Naive thymus-derived CD4-positive, alpha-beta T cell (primary cell): ENCODE data around the gene MTCH1. TPM values are rescaled to one million over a fixed set of nuclear protein-coding genes. Genes with fewer than 3 reads are reported as not detected.
A peak's percentile ranks its signal among the peaks of the same experiment; 100 is the strongest.

Experiments used
- ATAC-seq: fragments of 150-1000 bp; cut with Tn5 transposase; 2 replicates; pipeline ENCODE4 v1.10.0; 2021; ENCODE audit warnings: mild to moderate bottlenecking, moderate library complexity
- CTCF ChIA-PET: fragments of 350-600 bp; sonication (Branson Sonifier 250); formaldehyde crosslinking; loops from one replicate; lab custom pipeline; 2021; ENCODE audit warnings: antibody characterized with exemption; lab: Charles Lee
- POLR2A ChIA-PET: fragments of 350-600 bp; sonication (Branson Sonifier 250); formaldehyde crosslinking; loops from one replicate; lab custom pipeline; 2021; ENCODE audit warnings: antibody characterized with exemption, inconsistent platforms; lab: Charles Lee
- DNase-seq, 9 donors: peaks; one replicate each; pipeline versions ENCODE4 v3.0.0 to v3.0.0-alpha.2; 2020 to 2022; ENCODE audit warnings: mixed read lengths in 1 of 9
- H3K27ac ChIP-seq: one replicate; pipeline ENCODE4 v1.7.0; 2013; ENCODE audit warnings: mild to moderate bottlenecking, low read depth, low read length, moderate library complexity
- H3K27me3 ChIP-seq, 2 donors: one replicate each; pipeline ENCODE4 v1.7.0; 2013; ENCODE audit warnings: low read length in 2 of 2, mild to moderate bottlenecking in 2 of 2, moderate library complexity in 2 of 2; ENCODE audit not compliant: control insufficient read depth in 2 of 2, insufficient read depth in 2 of 2
- H3K36me3 ChIP-seq, 3 experiments: 1 replicate in 2 of 3; 2 replicates in 1 of 3; pipeline ENCODE4 v1.7.0; 2013; ENCODE audit warnings: low read length in 3 of 3, mild to moderate bottlenecking in 3 of 3, moderate library complexity in 1 of 3; ENCODE audit not compliant: insufficient read depth in 3 of 3, control insufficient read depth in 2 of 3
- H3K4me1 ChIP-seq, 2 donors: one replicate each; pipeline ENCODE4 v1.7.0; 2013; ENCODE audit warnings: low read length in 2 of 2, mild to moderate bottlenecking in 2 of 2, moderate library complexity in 1 of 2; ENCODE audit not compliant: control insufficient read depth in 2 of 2, insufficient read depth in 2 of 2
- H3K4me3 ChIP-seq: 2 replicates; pipeline ENCODE4 v1.7.0; 2013; ENCODE audit warnings: mild to moderate bottlenecking, low read length
- H3K9me3 ChIP-seq, 3 experiments: 1 replicate in 2 of 3; 2 replicates in 1 of 3; pipeline ENCODE4 v1.7.0; 2013; ENCODE audit warnings: low read length in 3 of 3; ENCODE audit not compliant: control insufficient read depth in 2 of 3
- H3K27ac Mint-ChIP-seq, 9 donors: one replicate each; pipeline ENCODE4 v1.8.0; 2020 to 2022; ENCODE audit warnings: mixed read lengths in 9 of 9, mild to moderate bottlenecking in 8 of 9, moderate library complexity in 5 of 9, inconsistent platforms in 2 of 9
- H3K27me3 Mint-ChIP-seq, 5 donors: one replicate each; pipeline ENCODE4 v1.8.0; 2021 to 2022; ENCODE audit warnings: mixed read lengths in 5 of 5, mild to moderate bottlenecking in 1 of 5
- H3K36me3 Mint-ChIP-seq, 5 donors: one replicate each; pipeline ENCODE4 v1.8.0; 2020 to 2022; ENCODE audit warnings: mixed read lengths in 5 of 5, mild to moderate bottlenecking in 3 of 5, inconsistent platforms in 1 of 5
- H3K4me1 Mint-ChIP-seq, 7 donors: one replicate each; pipeline ENCODE4 v1.8.0; 2020 to 2022; ENCODE audit warnings: mixed read lengths in 7 of 7, mild to moderate bottlenecking in 3 of 7, inconsistent platforms in 1 of 7
- H3K4me3 Mint-ChIP-seq, 10 donors: one replicate each; pipeline ENCODE4 v1.8.0; 2020 to 2022; ENCODE audit warnings: mild to moderate bottlenecking in 10 of 10, mixed read lengths in 10 of 10, moderate library complexity in 6 of 10, inconsistent platforms in 2 of 10
- H3K9me3 Mint-ChIP-seq, 11 donors: one replicate each; pipeline ENCODE4 v1.8.0; 2020 to 2022; ENCODE audit warnings: mixed read lengths in 11 of 11, mild to moderate bottlenecking in 4 of 11, inconsistent platforms in 1 of 11, moderate library complexity in 1 of 11
- intact Hi-C, 2 donors: fragments of 100-400 bp; cut with micrococcal nuclease; formaldehyde crosslinking; loops; one replicate each; pipeline ENCODE4 v1.15.1; 2023
- polyA plus RNA-seq, 2 donors: library from polyadenylated mRNA; unstranded; fragments of 300-500 nt; fragmentation: Illumina TruSeq; gene quantifications; one replicate each; pipeline ENCODE4 v1.2.3, GENCODE V29; 2021
- total RNA-seq, 6 experiments: library from RNA in 5 of 6; stranded (reverse) in 5 of 6; gene quantifications; 1 replicate in 5 of 6; 2 replicates in 1 of 6; pipeline ENCODE4 v1.2.3 and lab custom pipeline; 2021 to 2026

The MTCH1 gene
- total and polyA plus RNA-seq, 7 experiments from 2014 or later, result 75.2 to 198 (median 130) TPM

GRCh38 chr6:36937896-36938295 lies 48.1 kb downstream of the MTCH1 start:
- intact Hi-C loops, result no loop called here
- H3K27ac Mint-ChIP-seq, result peak overlapping the region in 1 of 9 donors; percentile 59
- no peak overlapping the region for H3K4me3 Mint-ChIP-seq
- DNase-seq (no peak), ATAC-seq (no peak)
- no peaks in the 10 kb centered on the region for H3K4me1 ChIP-seq
- H3K36me3 ChIP-seq, result no peaks in the 10 kb centered on the region
- H3K4me3 ChIP-seq, result no peak overlapping the region
- H3K36me3 Mint-ChIP-seq, result peaks cover 0 to 4% (median 0%) of the 10 kb centered on the region in 5 donors
- peaks cover 4 to 34% (median 10%) of the 10 kb centered on the region in 5 donors for H3K27me3 Mint-ChIP-seq
- POLR2A ChIA-PET, result interaction anchor here (1.1 kb wide), 1 partner anchor 8 kb away, joined by 3 read pairs; no protein-coding TSS in a partner anchor
- no peaks in the 10 kb centered on the region for H3K27me3 ChIP-seq
- CTCF ChIA-PET, result no interaction called here
- H3K4me1 Mint-ChIP-seq, result peaks cover 0 to 11% (median 0%) of the 10 kb centered on the region in 7 donors
- peaks cover 0 to 1% (median 0%) of the 10 kb centered on the region in 11 donors for H3K9me3 Mint-ChIP-seq
- H3K27ac ChIP-seq, result no peak overlapping the region
- no peaks in the 10 kb centered on the region for H3K9me3 ChIP-seq

GRCh38 chr6:36936824-36937223 lies 49.2 kb downstream of the MTCH1 start:
- Histone ChIP-seq H3K27me3 (no peaks in the 10 kb centered on the region), H3K9me3 (no peaks in the 10 kb centered on the region), H3K4me1 (no peaks in the 10 kb centered on the region), H3K27ac (no peak overlapping the region), H3K4me3 (no peak overlapping the region), H3K36me3 (no peaks in the 10 kb centered on the region)
- ATAC-seq (no peak), DNase-seq (no peak)
- Mint-ChIP-seq H3K27ac (no peak overlapping the region), H3K9me3 (peaks cover 0 to 1% (median 0%) of the 10 kb centered on the region in 11 donors), H3K4me1 (peaks cover 0 to 11% (median 0%) of the 10 kb centered on the region in 7 donors), H3K4me3 (no peak overlapping the region), H3K36me3 (peaks cover 0 to 6% (median 0%) of the 10 kb centered on the region in 5 donors), H3K27me3 (peaks cover 4 to 30% (median 10%) of the 10 kb centered on the region in 5 donors)
- POLR2A ChIA-PET, result no interaction called here
- CTCF ChIA-PET, result no interaction called here
- intact Hi-C loops, result no loop called here

- Histone ChIP-seq H3K9me3 (no peaks in the 10 kb centered on the region), H3K4me3 (no peak overlapping the region), H3K36me3 (no peaks in the 10 kb centered on the region), H3K27me3 (no peaks in the 10 kb centered on the region), H3K27ac (no peak overlapping the region), H3K4me1 (no peaks in the 10 kb centered on the region)
- H3K4me3 Mint-ChIP-seq, result no peak overlapping the region
- ATAC-seq (no peak), DNase-seq (no peak)
- POLR2A ChIA-PET, result interaction anchor here (1.5 kb wide), 1 partner anchor 13 kb away, joined by 4 read pairs; no protein-coding TSS in a partner anchor
- no peak overlapping the region for H3K27ac Mint-ChIP-seq
- H3K9me3 Mint-ChIP-seq, result peaks cover 0 to 1% (median 0%) of the 10 kb centered on the region in 11 donors
- intact Hi-C loops, result no loop called here
- CTCF ChIA-PET, result no interaction called here
- peaks cover 0 to 26% (median 4%) of the 10 kb centered on the region in 5 donors for H3K27me3 Mint-ChIP-seq
- peaks cover 0 to 4% (median 0%) of the 10 kb centered on the region in 5 donors for H3K36me3 Mint-ChIP-seq
- H3K4me1 Mint-ChIP-seq, result peaks cover 0 to 16% (median 0%) of the 10 kb centered on the region in 7 donors
Observed at GRCh38 chr6:36934901-36935300, 51.1 kb downstream of the MTCH1 start.

- POLR2A ChIA-PET, result no interaction called here
- H3K4me1 ChIP-seq, result no peaks in the 10 kb centered on the region
- no peak overlapping the region for H3K4me3 ChIP-seq
- peaks cover 0 to 23% (median 0%) of the 10 kb centered on the region in 5 donors for H3K27me3 Mint-ChIP-seq
- no peak overlapping the region for H3K27ac ChIP-seq
- H3K27ac Mint-ChIP-seq, result no peak overlapping the region
- H3K4me3 Mint-ChIP-seq, result no peak overlapping the region
- H3K36me3 Mint-ChIP-seq, result peaks cover 0 to 4% (median 0%) of the 10 kb centered on the region in 5 donors
- intact Hi-C loops, result no loop called here
- no peaks in the 10 kb centered on the region for H3K27me3 ChIP-seq
- H3K36me3 ChIP-seq, result no peaks in the 10 kb centered on the region
- ATAC-seq, result no peak
- CTCF ChIA-PET, result no interaction called here
- no peaks in the 10 kb centered on the region for H3K9me3 ChIP-seq
- DNase-seq, result no peak
- peaks cover 0 to 16% (median 0%) of the 10 kb centered on the region in 7 donors for H3K4me1 Mint-ChIP-seq
- H3K9me3 Mint-ChIP-seq, result no peaks in the 10 kb centered on the region
Observed at GRCh38 chr6:36933519-36933918, 52.5 kb downstream of the MTCH1 start.

- H3K4me1 ChIP-seq, result no peaks in the 10 kb centered on the region
- no peaks in the 10 kb centered on the region for H3K27me3 ChIP-seq
- H3K4me3 Mint-ChIP-seq, result no peak overlapping the region
- H3K9me3 ChIP-seq, result no peaks in the 10 kb centered on the region
- DNase-seq (no peak), ATAC-seq (no peak)
- intact Hi-C loops, result no loop called here
- H3K36me3 Mint-ChIP-seq, result peaks cover 0 to 4% (median 0%) of the 10 kb centered on the region in 5 donors
- POLR2A ChIA-PET, result interaction anchor here (0.5 kb wide), 1 partner anchor 138 kb away, joined by 4 read pairs; no protein-coding TSS in a partner anchor
- H3K27me3 Mint-ChIP-seq, result peaks cover 0 to 23% (median 0%) of the 10 kb centered on the region in 5 donors
- no peak overlapping the region for H3K4me3 ChIP-seq
- H3K27ac ChIP-seq, result no peak overlapping the region
- H3K27ac Mint-ChIP-seq, result peak overlapping the region in 1 of 9 donors; percentile 56
- CTCF ChIA-PET, result no interaction called here
- no peaks in the 10 kb centered on the region for H3K36me3 ChIP-seq
- no peaks in the 10 kb centered on the region for H3K9me3 Mint-ChIP-seq
- peaks cover 0 to 16% (median 0%) of the 10 kb centered on the region in 7 donors for H3K4me1 Mint-ChIP-seq
Observed at GRCh38 chr6:36933102-36933501, 52.9 kb downstream of the MTCH1 start.

GRCh38 chr6:36930483-36930882 lies 55.5 kb downstream of the MTCH1 start:
- H3K4me1 ChIP-seq, result no peaks in the 10 kb centered on the region
- peaks cover 0 to 17% (median 0%) of the 10 kb centered on the region in 7 donors for H3K4me1 Mint-ChIP-seq
- peak overlapping the region in 5 of 9 donors; percentile 3 to 91 (median 32) for H3K27ac Mint-ChIP-seq
- H3K27me3 ChIP-seq, result no peaks in the 10 kb centered on the region
- H3K27me3 Mint-ChIP-seq, result peaks cover 0 to 8% (median 0%) of the 10 kb centered on the region in 5 donors
- ChIA-PET CTCF (no interaction called here), POLR2A (no interaction called here)
- no peaks in the 10 kb centered on the region for H3K9me3 Mint-ChIP-seq
- H3K27ac ChIP-seq, result no peak overlapping the region
- no peak overlapping the region for H3K4me3 ChIP-seq
- no peaks in the 10 kb centered on the region for H3K9me3 ChIP-seq
- intact Hi-C loops, result no loop called here
- no peak overlapping the region for H3K4me3 Mint-ChIP-seq
- ATAC-seq (no peak), DNase-seq (no peak)
- peaks cover 0 to 3% (median 0%) of the 10 kb centered on the region in 3 experiments for H3K36me3 ChIP-seq
- peaks cover 0 to 8% (median 0%) of the 10 kb centered on the region in 5 donors for H3K36me3 Mint-ChIP-seq

GRCh38 chr6:36929607-36930006 lies 56.4 kb downstream of the MTCH1 start:
- Mint-ChIP-seq H3K36me3 (peaks cover under 1 to 16% (median 3%) of the 10 kb centered on the region in 5 donors), H3K27me3 (peaks cover 0 to 2% (median 0%) of the 10 kb centered on the region in 5 donors), H3K4me3 (no peak overlapping the region), H3K4me1 (peaks cover 0 to 25% (median 0%) of the 10 kb centered on the region in 7 donors), H3K27ac (peak overlapping the region in 3 of 9 donors; percentile 3 to 33 (median 32)), H3K9me3 (no peaks in the 10 kb centered on the region)
- ChIA-PET CTCF (no interaction called here), POLR2A (no interaction called here)
- intact Hi-C loops, result no loop called here
- ATAC-seq (no peak), DNase-seq (no peak)
- Histone ChIP-seq H3K9me3 (no peaks in the 10 kb centered on the region), H3K4me3 (no peak overlapping the region), H3K27ac (no peak overlapping the region), H3K27me3 (no peaks in the 10 kb centered on the region), H3K4me1 (no peaks in the 10 kb centered on the region), H3K36me3 (peaks cover 0 to 12% (median 4%) of the 10 kb centered on the region in 3 experiments)
